ENCODE results near the gene TRHDE. TPM values are rescaled to one million over a fixed set of nuclear protein-coding genes. Genes with fewer than 3 reads are reported as not detected.

The TRHDE gene
- total RNA-seq, 4 donors from 2014 or later, result under 0.01 to 0.95 (median 0.50) TPM; not detected in 1

- no peaks in the 10 kb centered on the region for H3K4me1 ChIP-seq
- no peaks in the 10 kb centered on the region for H3K36me3 ChIP-seq
- DNase-seq, result no peak
- intact Hi-C loops (cut with DNase I), result no loop called here
- no peak overlapping the region for H3K4me3 ChIP-seq
- H3K27ac ChIP-seq, result no peak overlapping the region
- no peaks in the 10 kb centered on the region for H3K9me3 ChIP-seq
- 36 to 67% methylated on average over 3 of the region's 3 CpGs for WGBS, 2 donors
- no peaks in the 10 kb centered on the region for H3K27me3 ChIP-seq
- TF ChIP-seq, protein P1, sequence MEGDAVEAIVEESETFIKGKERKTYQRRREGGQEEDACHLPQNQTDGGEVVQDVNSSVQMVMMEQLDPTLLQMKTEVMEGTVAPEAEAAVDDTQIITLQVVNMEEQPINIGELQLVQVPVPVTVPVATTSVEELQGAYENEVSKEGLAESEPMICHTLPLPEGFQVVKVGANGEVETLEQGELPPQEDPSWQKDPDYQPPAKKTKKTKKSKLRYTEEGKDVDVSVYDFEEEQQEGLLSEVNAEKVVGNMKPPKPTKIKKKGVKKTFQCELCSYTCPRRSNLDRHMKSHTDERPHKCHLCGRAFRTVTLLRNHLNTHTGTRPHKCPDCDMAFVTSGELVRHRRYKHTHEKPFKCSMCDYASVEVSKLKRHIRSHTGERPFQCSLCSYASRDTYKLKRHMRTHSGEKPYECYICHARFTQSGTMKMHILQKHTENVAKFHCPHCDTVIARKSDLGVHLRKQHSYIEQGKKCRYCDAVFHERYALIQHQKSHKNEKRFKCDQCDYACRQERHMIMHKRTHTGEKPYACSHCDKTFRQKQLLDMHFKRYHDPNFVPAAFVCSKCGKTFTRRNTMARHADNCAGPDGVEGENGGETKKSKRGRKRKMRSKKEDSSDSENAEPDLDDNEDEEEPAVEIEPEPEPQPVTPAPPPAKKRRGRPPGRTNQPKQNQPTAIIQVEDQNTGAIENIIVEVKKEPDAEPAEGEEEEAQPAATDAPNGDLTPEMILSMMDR (IDR thresholded peaks at IDR 0.05), result no peak
- no peak for TF ChIP-seq POLR2A (IDR thresholded peaks at IDR 0.05)
Observed at GRCh38 chr12:72521326-72521725, 249.2 kb downstream of the TRHDE start.

DNA sequence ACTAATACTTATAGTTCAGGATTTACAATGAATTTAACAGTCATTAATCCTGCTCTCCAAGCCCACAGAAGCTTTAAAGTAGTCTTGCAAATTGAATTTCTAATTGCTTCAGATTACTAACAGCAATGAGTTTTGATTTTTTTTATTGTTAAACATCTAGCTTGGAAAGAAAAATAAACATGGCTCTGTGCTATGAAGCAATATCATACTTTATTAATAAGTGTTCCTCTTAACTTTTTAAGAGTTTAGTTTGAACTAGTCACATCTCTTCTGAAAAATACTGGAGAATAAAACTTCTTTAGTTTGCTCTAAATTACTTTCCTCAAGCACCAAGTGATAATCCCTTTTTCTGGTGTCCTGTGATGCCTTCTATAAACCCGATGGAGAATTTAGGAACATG lies 250.2 kb downstream of the TRHDE start:
- Histone ChIP-seq H3K36me3 (no peaks in the 10 kb centered on the region), H3K9me3 (no peaks in the 10 kb centered on the region), H3K4me3 (no peak overlapping the region), H3K27me3 (no peaks in the 10 kb centered on the region), H3K27ac (no peak overlapping the region), H3K4me1 (no peaks in the 10 kb centered on the region)
- intact Hi-C loops (cut with DNase I), result no loop called here
- no peak for DNase-seq
- no peak for TF ChIP-seq POLR2A (IDR thresholded peaks at IDR 0.05)
- TF ChIP-seq, protein P1 (IDR thresholded peaks at IDR 0.05), result no peak
- WGBS, 2 donors, result 39 to 50% methylated on average over 1 of the region's 1 CpG

DNA sequence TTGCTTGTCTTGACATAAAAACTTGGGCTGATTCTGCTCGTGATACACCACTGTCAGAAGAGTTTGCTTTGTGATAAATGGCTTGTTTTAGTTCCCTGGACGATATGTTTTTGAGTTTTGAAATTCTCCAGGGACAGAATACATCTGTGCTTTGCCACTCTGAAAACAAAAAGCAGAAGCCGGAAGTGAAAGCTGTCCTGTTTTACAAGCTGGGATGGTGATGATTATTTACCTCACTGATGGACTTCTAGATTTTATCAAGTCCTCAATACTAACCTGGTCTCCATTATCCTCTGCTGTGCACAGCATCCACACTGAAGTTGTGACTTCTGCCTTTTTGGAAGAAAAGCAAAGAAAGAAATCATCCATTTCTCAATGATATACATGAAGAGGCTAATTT lies 251.6 kb downstream of the TRHDE start:
- Histone ChIP-seq H3K9me3 (no peaks in the 10 kb centered on the region), H3K4me3 (no peak overlapping the region), H3K4me1 (no peaks in the 10 kb centered on the region), H3K27me3 (no peaks in the 10 kb centered on the region), H3K27ac (no peak overlapping the region), H3K36me3 (no peaks in the 10 kb centered on the region)
- no peak for TF ChIP-seq POLR2A (IDR thresholded peaks at IDR 0.05)
- TF ChIP-seq, protein P1 (IDR thresholded peaks at IDR 0.05), result no peak
- 28 to 30% methylated on average over 3 of the region's 3 CpGs for WGBS, 2 donors
- intact Hi-C loops (cut with DNase I), result no loop called here
- no peak for DNase-seq

- intact Hi-C loops (cut with DNase I), result no loop called here
- 35 to 74% methylated on average over 1 of the region's 1 CpG for WGBS, 2 donors
- no peak for TF ChIP-seq POLR2A (IDR thresholded peaks at IDR 0.05)
- TF ChIP-seq, protein P1 (IDR thresholded peaks at IDR 0.05), result no peak
Observed at GRCh38 chr12:72535212-72535990, 263.2 kb downstream of the TRHDE start.

GRCh38 chr12:72540811-72541210 lies 268.6 kb downstream of the TRHDE start:
- Histone ChIP-seq H3K36me3 (no peaks in the 10 kb centered on the region), H3K27ac (no peak overlapping the region), H3K4me1 (no peaks in the 10 kb centered on the region), H3K9me3 (no peaks in the 10 kb centered on the region), H3K4me3 (no peak overlapping the region), H3K27me3 (no peaks in the 10 kb centered on the region)
- no peak for DNase-seq
- TF ChIP-seq POLR2A (IDR thresholded peaks at IDR 0.05), result no peak
- TF ChIP-seq, protein P1 (IDR thresholded peaks at IDR 0.05), result no peak
- 33 to 50% methylated on average over 1 of the region's 1 CpG for WGBS, 2 donors
- intact Hi-C loops (cut with DNase I), result no loop called here

More at GRCh38 chr12:72535212-72535990, 263.2 kb downstream of the TRHDE start:
- DNase-seq, result no peak
- Histone ChIP-seq H3K27ac (no peak overlapping the region), H3K9me3 (no peaks in the 10 kb centered on the region), H3K27me3 (no peaks in the 10 kb centered on the region), H3K4me1 (no peaks in the 10 kb centered on the region), H3K4me3 (no peak overlapping the region), H3K36me3 (no peaks in the 10 kb centered on the region)
